ENCODE results near the gene SLC4A7. TPM values are rescaled to one million over a fixed set of nuclear protein-coding genes. Genes with fewer than 3 reads are reported as not detected.

SLC4A7 gene
- total and polyA plus RNA-seq, 2 donors (not counting 3 experiments of a cell fraction or from before 2014, with no cell fraction given), result 7.8 to 50.9 TPM

DNA sequence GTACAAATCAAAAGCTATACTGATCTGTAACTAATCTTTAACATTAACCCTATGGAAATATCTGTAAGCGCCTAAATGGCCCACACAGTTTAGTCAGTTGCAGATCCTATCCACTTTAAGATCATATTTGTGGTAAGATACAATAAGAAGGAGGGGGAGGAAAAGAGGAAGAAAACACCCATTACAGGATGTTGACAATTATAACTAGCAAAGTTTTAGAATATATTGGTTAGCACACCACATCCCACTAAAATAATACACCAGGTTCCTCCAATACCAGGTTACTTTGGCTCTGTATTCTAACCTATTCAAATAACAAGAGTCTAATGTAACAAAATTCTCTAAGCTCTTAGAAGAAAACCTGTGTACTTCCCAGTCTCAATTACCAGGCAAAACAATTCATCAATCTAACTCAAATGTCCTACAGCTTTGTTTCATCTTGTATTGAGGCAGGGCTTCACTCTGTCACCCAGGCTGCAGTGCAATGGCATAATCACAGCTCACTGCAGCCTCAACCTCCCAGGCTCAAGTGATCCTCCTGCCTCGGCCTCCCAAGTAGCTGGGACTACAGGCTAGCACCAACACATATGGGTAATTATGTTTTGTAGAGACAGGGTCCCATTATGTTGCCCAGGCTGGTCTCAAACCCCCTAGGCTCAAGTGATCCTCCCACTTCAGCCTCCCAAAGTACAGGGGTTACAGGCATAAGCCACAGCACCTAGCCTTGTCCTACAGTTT is 4.2 kb downstream of the SLC4A7 start:
- Histone ChIP-seq H3K4me2 (ENCODE audit: insufficient read depth, low read length) (no peak overlapping the region), H3K36me3 (ENCODE audit: control insufficient read depth in 2 of 2, extremely low read depth in 1 of 2, insufficient read depth in 2 of 2, low read length in 2 of 2) (no peaks in the 10 kb centered on the region), H3K79me2 (ENCODE audit: control insufficient read depth, insufficient read depth, low read length) (peaks cover 90% of the 10 kb centered on the region), H3K9ac (replicated peaks; ENCODE audit: extremely low read depth, insufficient read depth, low read length) (no peak overlapping the region), H3K27ac (ENCODE audit: insufficient read depth, low read depth, low read length) (no peak overlapping the region), H3K4me3 (replicated peaks in 1 of 3; ENCODE audit: insufficient read depth in 1 of 3, low read depth in 1 of 3, low read length in 3 of 3) (no peak overlapping the region), H2AFZ (ENCODE audit: low read depth, low read length) (no peak overlapping the region), H3K9me3 (replicated peaks; ENCODE audit: control insufficient read depth, insufficient read depth, low read length) (no peaks in the 10 kb centered on the region), H3K27me3 (ENCODE audit: control insufficient read depth in 2 of 2, insufficient read depth in 2 of 2, low read length in 2 of 2) (no peaks in the 10 kb centered on the region), H3K9me1 (replicated peaks; ENCODE audit: control insufficient read depth, extremely low read depth, insufficient read depth, low read length) (no peaks in the 10 kb centered on the region), H3K4me1 (ENCODE audit: control insufficient read depth, extremely low read depth, insufficient read depth, low read length) (peaks cover 37% of the 10 kb centered on the region), H4K20me1 (replicated peaks; ENCODE audit: control insufficient read depth, extremely low read depth, insufficient read depth, low read length) (peaks cover 9% of the 10 kb centered on the region)
- FAIRE-seq, result no peak
- TF ChIP-seq, protein P1, sequence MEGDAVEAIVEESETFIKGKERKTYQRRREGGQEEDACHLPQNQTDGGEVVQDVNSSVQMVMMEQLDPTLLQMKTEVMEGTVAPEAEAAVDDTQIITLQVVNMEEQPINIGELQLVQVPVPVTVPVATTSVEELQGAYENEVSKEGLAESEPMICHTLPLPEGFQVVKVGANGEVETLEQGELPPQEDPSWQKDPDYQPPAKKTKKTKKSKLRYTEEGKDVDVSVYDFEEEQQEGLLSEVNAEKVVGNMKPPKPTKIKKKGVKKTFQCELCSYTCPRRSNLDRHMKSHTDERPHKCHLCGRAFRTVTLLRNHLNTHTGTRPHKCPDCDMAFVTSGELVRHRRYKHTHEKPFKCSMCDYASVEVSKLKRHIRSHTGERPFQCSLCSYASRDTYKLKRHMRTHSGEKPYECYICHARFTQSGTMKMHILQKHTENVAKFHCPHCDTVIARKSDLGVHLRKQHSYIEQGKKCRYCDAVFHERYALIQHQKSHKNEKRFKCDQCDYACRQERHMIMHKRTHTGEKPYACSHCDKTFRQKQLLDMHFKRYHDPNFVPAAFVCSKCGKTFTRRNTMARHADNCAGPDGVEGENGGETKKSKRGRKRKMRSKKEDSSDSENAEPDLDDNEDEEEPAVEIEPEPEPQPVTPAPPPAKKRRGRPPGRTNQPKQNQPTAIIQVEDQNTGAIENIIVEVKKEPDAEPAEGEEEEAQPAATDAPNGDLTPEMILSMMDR (IDR thresholded peaks at IDR 0.05; ENCODE audit: extremely low read depth in 1 of 2, insufficient read depth in 1 of 2, low read depth in 1 of 2, low read length in 2 of 2), result no peak
- no peak for TF ChIP-seq GATA2 (IDR thresholded peaks at IDR 0.05; ENCODE audit: insufficient read depth, insufficient read length, low read depth, low read length)
- intact Hi-C loops (cut with micrococcal nuclease) (no loop called here), dilution Hi-C loops (cut with MboI; ENCODE audit: extremely low pct_ligation_motif_present, low sequenced_read_pairs) (no loop called here)
- POLR2A ChIA-PET, result interaction anchor here (0.7 kb wide), 1 partner anchor 19 kb away, joined by 3 read pairs; no protein-coding TSS in a partner anchor
- no peak for DNase-seq (ENCODE audit: low read depth, low spot score)
- no TSS peak for BruUV-seq (replicated peaks)
- CTCF ChIA-PET, result interaction anchor here (1.2 kb wide), 3 partner anchors 9 to 201 kb away, joined by 5 to 13 read pairs (median 6); no protein-coding TSS in a partner anchor

- ChIA-PET POLR2A (interaction anchor here (0.6 to 2.5 kb wide), 2 partner anchors 12 to 209 kb away, joined by 3 to 10 read pairs; partner anchors contain the start of gene SLC4A7), CTCF (interaction anchor here (0.6 to 9.9 kb wide), 11 partner anchors 8 to 226 kb away, joined by 3 to 116 read pairs (median 3); no protein-coding TSS in a partner anchor)
- TF ChIP-seq POLR2AphosphoS5 (IDR thresholded peaks at IDR 0.05; ENCODE audit: insufficient read depth, low read depth, low read length), result no peak
- no peak for TF ChIP-seq JUN (IDR thresholded peaks at IDR 0.05; ENCODE audit: borderline replicate concordance, insufficient read depth, insufficient read length, low read depth)
- TF ChIP-seq FOS (IDR thresholded peaks at IDR 0.05; ENCODE audit: borderline replicate concordance, insufficient read depth, low read length), result no peak
- TF ChIP-seq, protein P1 (IDR thresholded peaks at IDR 0.05; ENCODE audit: extremely low read depth in 1 of 2, insufficient read depth in 1 of 2, low read depth in 1 of 2, low read length in 2 of 2), result no peak
- TF ChIP-seq EZH2 (IDR thresholded peaks at IDR 0.05; ENCODE audit: borderline replicate concordance, low read depth, low read length, severe bottlenecking), result no peak
- TF ChIP-seq, protein P2, sequence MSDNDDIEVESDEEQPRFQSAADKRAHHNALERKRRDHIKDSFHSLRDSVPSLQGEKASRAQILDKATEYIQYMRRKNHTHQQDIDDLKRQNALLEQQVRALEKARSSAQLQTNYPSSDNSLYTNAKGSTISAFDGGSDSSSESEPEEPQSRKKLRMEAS (IDR thresholded peaks at IDR 0.05; ENCODE audit: insufficient read depth, insufficient read length), result no peak
- no peak for TF ChIP-seq POLR2A (IDR thresholded peaks at IDR 0.05; ENCODE audit: low read depth, low read length)
- TF ChIP-seq MYC (IDR thresholded peaks at IDR 0.05; ENCODE audit: low read depth, low read length), result no peak
- no peak for TF ChIP-seq GATA2 (IDR thresholded peaks at IDR 0.05; ENCODE audit: insufficient read depth, insufficient read length, low read depth, low read length)
- no peak for DNase-seq (ENCODE audit: low read depth, low spot score)
- Histone ChIP-seq H4K20me1 (replicated peaks; ENCODE audit: control insufficient read depth, extremely low read depth, insufficient read depth, low read length) (peaks cover 7% of the 10 kb centered on the region), H3K79me2 (ENCODE audit: control insufficient read depth, insufficient read depth, low read length) (peaks cover 96% of the 10 kb centered on the region), H3K9me3 (replicated peaks; ENCODE audit: control insufficient read depth, insufficient read depth, low read length) (no peaks in the 10 kb centered on the region), H3K4me3 (replicated peaks in 1 of 3; ENCODE audit: insufficient read depth in 1 of 3, low read depth in 1 of 3, low read length in 3 of 3) (no peak overlapping the region), H3K4me1 (ENCODE audit: control insufficient read depth, extremely low read depth, insufficient read depth, low read length) (peaks cover 15% of the 10 kb centered on the region), H3K36me3 (ENCODE audit: control insufficient read depth in 2 of 2, extremely low read depth in 1 of 2, insufficient read depth in 2 of 2, low read length in 2 of 2) (no peaks in the 10 kb centered on the region), H3K4me2 (ENCODE audit: insufficient read depth, low read length) (no peak overlapping the region), H3K9me1 (replicated peaks; ENCODE audit: control insufficient read depth, extremely low read depth, insufficient read depth, low read length) (no peaks in the 10 kb centered on the region), H2AFZ (ENCODE audit: low read depth, low read length) (no peak overlapping the region), H3K9ac (replicated peaks; ENCODE audit: extremely low read depth, insufficient read depth, low read length) (no peak overlapping the region), H3K27ac (ENCODE audit: insufficient read depth, low read depth, low read length) (no peak overlapping the region), H3K27me3 (ENCODE audit: control insufficient read depth in 2 of 2, insufficient read depth in 2 of 2, low read length in 2 of 2) (no peaks in the 10 kb centered on the region)
- no TSS peak for BruUV-seq (replicated peaks)
- FAIRE-seq, result no peak
- intact Hi-C loops (cut with micrococcal nuclease), result no loop called here
- dilution Hi-C loops (cut with MboI; ENCODE audit: extremely low pct_ligation_motif_present, low sequenced_read_pairs), result no loop called here
Observed at GRCh38 chr3:27471923-27472550, 12.1 kb downstream of the SLC4A7 start.

All from endothelial cell of umbilical vein (primary cell).